H1 (cell line): ENCODE data around the gene HMCN1. TPM values are rescaled to one million over a fixed set of nuclear protein-coding genes. Genes with fewer than 3 reads are reported as not detected.

Experiments used
- CBX8 ChIP-seq: fragments of 300-800, 300-1000 bp; sonication (generic); IDR thresholded peaks from 2 replicates; pipeline ENCODE4 v1.7.1; 2016; ENCODE audit warnings: low read depth, low read length, borderline replicate concordance
- CEBPB ChIP-seq: IDR thresholded peaks from 2 replicates; pipeline ENCODE4 v1.6.1; 2012; ENCODE audit warnings: low read depth, low read length
- FOSL1 ChIP-seq: IDR thresholded peaks from 2 replicates; pipeline ENCODE4 v1.6.1; 2011; ENCODE audit warnings: mild to moderate bottlenecking, low read depth, low read length, moderate library complexity; ENCODE audit not compliant: insufficient read depth
- KDM1A ChIP-seq: fragments of 200-600, 300-600 bp; sonication (generic); IDR thresholded peaks from 2 replicates; pipeline ENCODE4 v1.7.1; 2016; ENCODE audit warnings: mild to moderate bottlenecking, low read length, borderline replicate concordance
- SIRT6 ChIP-seq: IDR thresholded peaks from one replicate; pipeline ENCODE4 v1.7.1; 2012; ENCODE audit warnings: low read length, inconsistent platforms
- polyA plus RNA-seq, 7 experiments: library from polyadenylated mRNA; depleted of rRNA in 3 of 7; stranded (reverse) in 5 of 7; unstranded in 2 of 7; fragments of >200 nt in 5 of 7; fragments of 200-250 nt in 2 of 7; gene quantifications; 1 replicate in 5 of 7; 2 replicates in 1 of 7; 4 replicates in 1 of 7; pipeline versions ENCODE4 v1.2.1 to v1.2.3, GENCODE V29; 2011 to 2013; ENCODE audit warnings: missing spikeins in 2 of 7, mixed read lengths in 2 of 7
- total RNA-seq: library from RNA; stranded (reverse); fragmentation: NEBNext Ultra II Directional; extraction: Animal tissue kit (Norgen Biotek cat#: 25700); gene quantifications from 2 replicates; pipeline ENCODE4 v1.2.1, GENCODE V29; 2021

Gene HMCN1
- total and polyA plus RNA-seq, 2 of the 8 experiments (the other 6 are each of a cell fraction or from before 2014, with no cell fraction given) = 13.8 to 14.6 TPM

GRCh38 chr1:186057086-186057485 lies 322.9 kb downstream of the HMCN1 start (continued):
- TF ChIP-seq KDM1A (no peak), CEBPB (no peak), CBX8 (no peak), FOSL1 (no peak), SIRT6 (no peak)
